IPS-11a (cell line): Measurements from ENCODE around the gene LTV1.
"Not testable (repeated sequence)": the region's sequence is repeated elsewhere in the genome, so short reads cannot be mapped to it uniquely, and the experiment has no call there.

ENCODE experiments used
- H3K4me3 ChIP-seq: one replicate; pipeline ENCODE4 v1.5.1; 2013; ENCODE audit warnings: low read depth, low read length, control low read depth

The LTV1 gene

DNA sequence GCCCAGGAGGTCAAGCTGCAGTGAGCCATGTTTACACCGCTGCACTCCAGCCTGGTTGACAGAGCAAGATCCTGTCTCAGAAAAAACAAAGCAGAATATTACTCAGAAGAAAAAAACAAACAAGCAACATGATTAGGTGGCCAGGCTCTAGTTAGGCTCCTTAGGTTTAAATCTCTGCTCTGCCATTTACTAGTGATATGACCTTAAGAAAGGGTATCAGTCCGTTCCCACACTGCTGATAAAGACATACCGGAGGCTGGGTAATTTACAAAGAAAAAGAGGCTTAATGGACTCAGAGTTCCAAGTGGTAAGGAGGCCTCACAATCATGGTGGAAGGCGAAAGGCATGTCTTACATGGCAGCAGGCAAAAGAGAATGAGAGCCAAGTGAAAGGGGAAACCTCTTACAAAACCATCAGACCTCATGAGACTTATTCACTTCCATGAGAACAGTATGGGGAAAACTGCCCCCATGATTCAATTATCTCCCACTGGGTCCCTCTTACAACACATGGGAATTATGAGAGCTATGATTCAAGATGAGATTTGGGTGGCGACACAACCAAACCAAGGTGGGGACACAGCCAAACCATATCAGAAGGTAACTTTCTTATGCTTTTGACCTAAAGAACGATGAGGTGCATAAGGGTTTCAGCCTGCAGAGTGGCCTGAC, 2.4 kb upstream of the LTV1 start:
- H3K4me3 ChIP-seq, result no peak overlapping the region

DNA sequence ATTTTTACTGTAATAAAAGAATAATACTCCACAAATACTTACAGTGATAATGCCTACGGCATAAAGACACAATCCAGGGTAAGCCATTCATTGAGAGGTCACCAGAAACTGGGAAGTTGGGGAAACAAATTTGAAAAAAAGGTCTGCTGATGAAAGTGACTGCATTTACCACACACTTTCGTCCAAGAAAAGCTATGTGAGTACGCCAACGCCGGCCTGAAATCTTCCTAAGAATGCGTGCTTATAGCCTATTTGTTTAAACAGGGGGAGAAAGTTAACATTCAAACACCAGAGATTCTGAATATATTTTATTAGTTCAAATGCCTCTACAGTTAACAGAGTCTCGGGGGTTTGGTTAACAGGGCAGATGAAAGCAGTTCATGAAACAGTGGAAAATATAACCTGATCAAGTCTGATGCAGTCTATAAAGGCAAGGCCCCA, 657 bp upstream of the LTV1 start:
- H3K4me3 ChIP-seq, result peak overlapping the region; percentile 99

DNA sequence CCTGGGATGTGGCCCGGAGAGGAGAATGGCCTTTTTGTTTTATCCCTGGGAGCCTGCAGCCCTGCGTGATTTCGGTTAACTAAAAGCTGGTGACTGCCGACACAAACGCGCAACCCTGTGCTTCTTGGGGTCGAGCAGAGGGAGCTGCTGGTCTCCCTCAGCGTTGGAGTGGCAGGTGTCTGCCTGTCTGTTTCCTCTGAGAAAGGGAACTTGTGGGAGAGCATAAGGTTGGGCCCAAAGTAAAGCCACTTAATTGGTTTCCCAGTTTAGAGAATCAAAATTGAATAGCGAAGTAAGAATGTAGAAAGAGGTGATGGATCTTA, 500 bp downstream of the LTV1 start:
- H3K4me3 ChIP-seq, result peak overlapping the region; percentile 99

DNA sequence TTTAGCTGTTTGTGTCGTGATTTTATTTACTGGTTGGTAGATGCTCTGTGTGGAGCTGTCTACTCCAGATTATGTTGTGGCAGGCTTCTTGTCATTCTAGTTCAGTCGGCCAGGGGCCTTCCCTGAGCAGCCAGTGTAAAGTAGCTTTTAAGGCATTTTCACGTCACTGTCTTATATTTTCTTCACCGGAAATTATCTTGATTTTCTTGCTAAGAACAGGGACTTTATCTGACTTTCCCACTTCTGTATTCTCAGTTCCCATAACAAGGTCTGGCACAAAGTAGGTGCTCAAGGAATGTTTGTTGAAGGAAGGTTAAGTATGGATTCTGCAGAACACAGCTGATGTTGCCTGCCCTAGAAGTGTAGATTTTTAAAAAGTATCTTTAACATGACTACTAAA, 868 bp downstream of the LTV1 start:
- H3K4me3 ChIP-seq, result peak overlapping the region; percentile 99

DNA sequence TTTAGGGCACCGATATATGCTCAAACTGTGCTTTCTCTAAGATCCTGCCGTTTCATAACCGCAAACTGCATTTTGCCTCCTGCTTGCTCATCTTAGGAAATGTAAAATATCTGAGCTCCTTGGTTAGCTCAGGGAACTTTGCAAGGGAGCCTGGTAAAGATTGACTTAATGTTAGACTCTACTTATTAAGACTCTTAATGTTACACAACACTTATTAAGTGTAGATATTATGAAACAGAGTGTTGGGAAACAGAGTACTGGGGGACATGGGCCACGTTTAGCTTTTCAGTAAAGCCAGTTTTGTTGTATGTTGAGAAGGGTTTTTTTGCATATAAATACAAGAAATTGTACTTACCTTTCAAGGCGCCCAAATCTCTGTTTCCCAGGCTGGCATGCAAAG, 1.9 kb downstream of the LTV1 start:
- H3K4me3 ChIP-seq, result no peak overlapping the region

GRCh38 chr6:143851706-143852105, 8.6 kb downstream of the LTV1 start:
- not testable (repeated sequence) for H3K4me3 ChIP-seq

- not testable (repeated sequence) for H3K4me3 ChIP-seq
Measured at GRCh38 chr6:143855057-143855456, 11.9 kb downstream of the LTV1 start.

- H3K4me3 ChIP-seq, result not testable (repeated sequence)
Measured at GRCh38 chr6:143856762-143857161, 13.6 kb downstream of the LTV1 start.

GRCh38 chr6:143857651-143858050, 14.5 kb downstream of the LTV1 start:
- no peak overlapping the region for H3K4me3 ChIP-seq

- H3K4me3 ChIP-seq, result no peak overlapping the region
Measured at GRCh38 chr6:143859891-143860660, 16.9 kb downstream of the LTV1 start.

GRCh38 chr6:143863771-143864170, 20.6 kb downstream of the LTV1 start:
- no peak overlapping the region for H3K4me3 ChIP-seq

GRCh38 chr6:143864234-143864633, 21.1 kb downstream of the LTV1 start, which contains the start of gene ZC2HC1B:
TSS of gene ZC2HC1B (plus strand) at chr6:143864474. CDS start at chr6:143864540, 66 bp downstream.
- H3K4me3 ChIP-seq, result no peak within 1 kb of the TSS

DNA sequence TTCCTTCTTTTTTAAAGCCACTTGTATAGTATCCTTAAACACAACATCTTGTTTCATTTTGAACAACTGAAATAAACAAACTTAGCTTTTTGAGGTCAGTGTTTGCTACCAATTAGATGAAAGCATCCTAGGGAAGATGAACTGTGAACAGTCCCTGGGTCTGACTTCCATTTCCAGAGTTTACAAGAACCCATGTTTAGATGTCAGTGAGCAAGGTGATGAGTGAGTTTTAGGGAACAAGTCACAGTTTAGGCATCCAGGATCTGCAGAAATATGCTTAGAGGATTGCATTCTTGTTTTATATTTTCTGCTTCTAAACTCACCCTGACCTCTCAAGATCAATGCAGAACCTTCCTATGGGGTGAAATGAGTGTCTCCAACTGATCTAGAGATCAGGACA, 24.1 kb downstream of the LTV1 start:
- H3K4me3 ChIP-seq, result no peak overlapping the region

GRCh38 chr6:143868808-143869207, 25.7 kb downstream of the LTV1 start:
- H3K4me3 ChIP-seq, result not testable (repeated sequence)

DNA sequence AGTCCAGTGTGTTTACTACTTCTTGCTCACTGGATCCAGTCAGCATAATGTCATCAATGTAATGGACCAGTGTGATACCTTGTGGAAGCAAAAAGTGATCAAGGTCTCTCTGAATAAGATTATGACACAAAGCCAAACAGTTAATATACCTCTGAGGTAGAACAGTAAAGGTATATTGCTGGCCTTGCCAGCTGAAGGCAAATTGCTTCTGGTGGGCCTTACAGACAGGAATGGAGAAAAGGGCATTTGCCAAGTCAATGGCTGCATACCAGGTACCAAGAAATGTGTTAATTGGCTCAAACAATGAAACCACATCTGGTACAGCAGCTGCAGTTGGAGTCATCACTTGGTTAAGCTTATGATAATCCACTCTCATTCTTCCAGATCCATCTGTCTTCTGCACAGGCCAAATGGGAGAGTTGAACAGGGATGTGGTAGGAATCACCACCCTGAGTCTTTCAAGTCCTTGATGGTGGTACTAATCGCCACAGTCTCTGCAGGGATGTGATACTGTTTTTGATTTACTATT, 28.1 kb downstream of the LTV1 start:
- H3K4me3 ChIP-seq, result not testable (repeated sequence)

DNA sequence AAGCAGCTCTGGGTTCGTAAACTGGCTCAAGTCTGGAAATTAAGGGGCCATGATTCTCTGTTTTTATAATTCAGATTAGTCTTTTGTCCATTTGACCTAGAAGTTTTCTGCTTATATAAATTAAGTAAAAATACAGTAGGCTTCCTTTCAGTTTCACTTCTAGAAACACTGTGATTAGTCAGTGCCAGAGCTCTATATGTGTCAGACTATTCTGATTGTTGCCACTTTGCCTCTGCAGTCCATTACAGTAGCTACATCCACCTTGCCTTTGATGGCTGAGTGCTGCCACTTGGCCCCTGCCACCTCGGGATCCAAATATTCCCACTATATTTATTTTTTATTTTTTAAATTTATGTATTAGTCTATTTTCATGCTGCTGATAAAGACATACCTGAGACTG, 29.1 kb downstream of the LTV1 start:
- no peak overlapping the region for H3K4me3 ChIP-seq

DNA sequence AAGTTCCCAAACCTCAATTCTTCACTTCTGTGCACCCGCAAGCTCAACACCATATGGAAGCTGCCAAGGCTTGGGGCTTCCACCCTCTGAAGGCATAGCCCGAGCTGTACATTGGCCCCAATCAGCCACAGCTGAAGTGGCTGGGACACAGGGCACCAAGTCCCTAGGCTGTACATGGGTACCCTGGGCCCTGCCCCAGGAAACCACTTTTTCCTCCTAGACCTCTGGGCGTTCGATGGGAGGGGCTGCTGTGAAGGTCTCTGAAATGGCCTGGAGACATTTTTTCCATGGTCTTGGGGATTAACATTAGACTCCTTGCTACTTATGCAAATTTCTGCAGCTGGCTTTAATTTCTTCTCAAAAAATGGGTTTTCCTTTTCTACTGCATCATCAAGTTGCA, 30.5 kb downstream of the LTV1 start:
- H3K4me3 ChIP-seq, result not testable (repeated sequence)

DNA sequence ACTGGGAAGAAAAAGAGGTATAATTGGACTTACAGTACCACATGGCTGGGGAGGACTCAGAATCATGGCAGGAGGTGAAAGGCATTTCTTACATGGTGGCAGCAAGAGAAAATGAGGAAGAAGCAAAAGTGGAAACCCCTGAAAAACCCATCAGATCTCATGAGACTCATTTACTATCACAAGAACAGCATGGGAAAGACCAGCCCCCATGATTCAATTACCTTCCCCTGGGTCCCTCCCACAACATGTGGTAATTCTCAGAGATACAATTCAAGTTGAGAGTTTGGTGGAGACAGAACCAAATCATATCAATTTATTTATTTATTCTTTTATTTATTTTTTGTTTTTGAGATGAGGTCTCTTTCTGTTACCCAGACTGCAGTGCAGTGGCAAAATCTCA, 31.4 kb downstream of the LTV1 start:
- not testable (repeated sequence) for H3K4me3 ChIP-seq

DNA sequence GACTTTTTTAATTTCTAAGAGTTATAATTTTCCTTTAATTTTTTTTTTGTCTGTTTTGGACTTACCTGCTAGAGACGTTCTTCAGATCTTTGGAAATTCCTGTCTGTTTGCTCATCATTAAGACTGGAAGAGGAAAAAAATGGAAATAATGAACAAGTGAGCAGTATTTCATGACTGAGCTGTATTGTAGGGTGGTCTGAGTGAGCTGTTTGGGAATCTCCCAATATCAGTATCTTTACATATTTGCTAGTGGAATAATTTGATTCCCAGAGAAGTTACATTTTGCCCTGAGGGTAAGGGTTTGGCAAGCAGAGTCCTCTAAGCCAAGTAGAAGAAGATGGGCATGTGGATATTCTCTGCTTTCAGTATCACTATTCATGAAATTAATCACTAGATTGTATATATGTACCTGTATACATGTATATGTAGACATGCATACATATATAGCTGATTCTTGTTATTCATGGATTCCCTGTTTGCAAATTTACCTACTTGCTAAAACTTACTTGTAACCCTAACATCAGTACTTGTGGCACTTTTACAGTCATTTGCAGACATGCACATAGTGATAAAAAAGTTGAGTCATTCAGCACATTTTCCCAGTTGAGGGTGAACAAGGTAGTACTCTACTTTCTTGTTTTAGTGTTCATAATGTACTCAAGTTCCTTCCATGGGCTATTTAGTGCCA, 34.6 kb downstream of the LTV1 start:
- H3K4me3 ChIP-seq, result no peak overlapping the region

- H3K4me3 ChIP-seq, result no peak overlapping the region
Measured at GRCh38 chr6:143878272-143878760, 35.2 kb downstream of the LTV1 start.

DNA sequence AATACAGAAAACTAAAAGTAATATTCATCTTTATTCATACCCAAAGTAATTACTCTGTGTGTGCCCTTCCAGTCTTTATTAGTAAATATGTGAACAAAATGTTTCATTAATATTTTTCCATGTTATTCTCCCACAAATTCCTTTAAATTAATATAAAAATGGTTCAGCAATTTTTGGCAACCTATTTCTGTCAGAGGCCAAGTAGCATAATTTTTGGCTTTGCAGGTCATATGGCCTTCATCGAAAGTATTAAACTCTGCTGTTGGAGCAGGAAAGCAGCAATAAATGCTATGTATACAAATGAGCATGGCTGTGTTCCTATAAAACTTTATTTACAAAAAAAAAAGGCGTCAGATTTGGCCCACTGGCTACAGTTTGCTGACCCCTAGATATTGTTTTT, 37.3 kb downstream of the LTV1 start:
- H3K4me3 ChIP-seq, result no peak overlapping the region
